HT1080 (cell line): Measurements from ENCODE around the gene PSAT1. TPM values are rescaled to one million over a fixed set of nuclear protein-coding genes. Genes with fewer than 3 reads are reported as not detected.
A peak's percentile ranks its signal among the peaks of the same experiment; 100 is the strongest.

Experiments used
- DNase-seq: peaks from one replicate; pipeline ENCODE4 v3.0.0-alpha.2; 2015; ENCODE audit warnings: low read depth
- total RNA-seq: library from RNA; depleted of rRNA; stranded (reverse); fragments of >200 nt; shearing (Covaris generic); gene quantifications from 2 replicates; pipeline ENCODE4 v1.2.3, GENCODE V29; 2014

Gene PSAT1
- total RNA-seq, 1 experiment from 2014 or later, result 174 TPM

DNA sequence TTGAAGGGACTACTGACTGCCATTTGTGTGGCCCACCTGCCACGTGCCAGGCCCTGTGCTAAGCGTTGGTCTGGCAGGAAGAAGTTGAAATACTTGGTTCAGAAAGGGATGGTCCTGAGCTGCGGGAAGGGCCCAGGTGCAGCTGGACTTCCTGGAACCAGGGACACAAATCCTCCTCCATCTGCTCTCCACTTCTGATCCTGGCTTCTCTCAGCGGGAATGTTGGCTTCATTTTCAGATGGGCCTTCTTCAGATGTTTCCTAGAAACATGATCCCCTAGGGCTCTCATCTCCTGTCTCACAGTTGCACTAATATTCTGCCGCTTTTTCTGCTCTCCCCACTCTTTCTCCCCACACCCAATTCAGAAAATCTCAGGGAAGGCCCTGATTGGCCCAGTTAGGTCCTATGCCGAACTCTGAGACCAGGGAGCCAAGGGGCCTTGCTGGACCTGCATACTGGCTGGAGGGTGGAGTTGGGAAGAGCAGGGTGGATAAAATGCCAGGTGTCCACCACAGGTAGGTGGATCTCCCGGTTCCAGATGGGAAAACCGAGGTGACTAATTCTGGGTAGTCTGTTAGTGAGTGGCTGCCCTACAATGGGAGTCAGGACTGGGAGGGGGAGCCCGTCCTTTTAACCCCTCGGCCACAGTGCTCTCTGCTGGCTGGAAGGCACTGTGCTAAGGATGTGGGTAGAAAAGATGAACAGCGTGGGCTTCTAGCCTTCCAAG is 19.4 kb downstream of the PSAT1 start:
- no peak for DNase-seq

DNA sequence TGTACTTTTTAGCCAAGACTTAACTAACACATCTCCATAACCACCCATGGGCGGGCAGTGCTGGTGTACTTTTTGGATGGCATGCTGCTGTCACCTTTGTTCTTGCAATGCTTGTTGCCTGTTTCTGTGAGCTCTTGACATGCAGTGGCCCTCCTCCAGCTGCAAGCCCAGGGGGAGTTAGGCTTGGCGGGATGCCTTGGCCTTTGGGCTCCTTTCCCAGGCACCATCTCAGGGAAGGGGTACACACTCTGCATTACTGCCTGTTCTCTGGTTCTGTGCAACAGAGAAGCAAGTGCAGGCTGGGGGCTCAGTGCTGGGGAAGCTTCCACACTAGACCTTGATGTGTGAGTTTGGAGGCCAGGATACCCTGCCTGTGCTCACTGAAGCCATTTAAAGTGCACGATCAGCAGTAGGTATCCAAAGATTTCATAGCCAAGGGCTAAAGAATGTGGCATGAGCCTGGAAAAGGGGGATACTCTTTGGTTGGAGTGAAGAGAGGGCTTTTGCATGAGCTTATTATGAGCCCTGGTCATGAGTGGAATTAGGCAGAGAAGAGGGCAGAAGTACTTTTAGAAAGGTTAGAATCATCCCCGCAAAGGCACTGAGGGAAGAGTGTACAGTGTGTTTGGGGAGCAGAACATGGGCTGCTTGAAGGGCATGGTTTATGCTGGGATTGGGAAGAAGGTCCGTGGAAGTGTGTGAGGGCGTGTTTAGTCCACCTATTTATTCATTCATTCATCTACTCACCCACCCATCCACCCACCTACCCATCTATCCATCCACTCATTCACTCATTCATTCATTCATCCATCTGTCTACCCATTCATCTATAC is 22.5 kb downstream of the PSAT1 start:
- no peak for DNase-seq

DNA sequence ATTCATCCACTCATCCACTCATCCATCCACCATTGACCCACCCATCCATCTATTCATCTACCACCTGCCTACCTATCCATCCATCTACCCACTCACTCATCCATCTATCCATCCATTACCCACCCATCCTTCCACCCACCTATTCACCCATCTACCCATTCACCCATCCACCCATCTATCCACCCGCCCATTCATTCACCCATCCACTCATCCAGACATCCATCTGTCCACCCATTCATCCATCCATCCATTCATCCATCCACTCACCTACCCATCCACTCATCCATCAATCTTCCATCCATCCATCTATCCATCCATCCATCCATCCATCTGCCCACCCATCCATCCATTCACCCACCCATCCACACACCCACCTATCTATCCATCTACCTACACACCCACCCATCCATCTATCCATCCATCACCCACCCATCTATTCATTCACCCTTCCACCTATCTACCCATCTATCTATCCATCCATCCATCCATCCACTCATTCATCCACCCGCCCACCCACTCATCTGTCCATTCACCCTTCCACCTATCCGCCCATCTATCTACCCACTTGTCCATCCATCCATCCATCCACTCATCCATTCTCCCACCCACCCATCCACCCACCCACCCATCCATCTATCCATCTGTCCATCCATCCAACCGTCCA is 23.2 kb downstream of the PSAT1 start:
- DNase-seq, result no peak

DNA sequence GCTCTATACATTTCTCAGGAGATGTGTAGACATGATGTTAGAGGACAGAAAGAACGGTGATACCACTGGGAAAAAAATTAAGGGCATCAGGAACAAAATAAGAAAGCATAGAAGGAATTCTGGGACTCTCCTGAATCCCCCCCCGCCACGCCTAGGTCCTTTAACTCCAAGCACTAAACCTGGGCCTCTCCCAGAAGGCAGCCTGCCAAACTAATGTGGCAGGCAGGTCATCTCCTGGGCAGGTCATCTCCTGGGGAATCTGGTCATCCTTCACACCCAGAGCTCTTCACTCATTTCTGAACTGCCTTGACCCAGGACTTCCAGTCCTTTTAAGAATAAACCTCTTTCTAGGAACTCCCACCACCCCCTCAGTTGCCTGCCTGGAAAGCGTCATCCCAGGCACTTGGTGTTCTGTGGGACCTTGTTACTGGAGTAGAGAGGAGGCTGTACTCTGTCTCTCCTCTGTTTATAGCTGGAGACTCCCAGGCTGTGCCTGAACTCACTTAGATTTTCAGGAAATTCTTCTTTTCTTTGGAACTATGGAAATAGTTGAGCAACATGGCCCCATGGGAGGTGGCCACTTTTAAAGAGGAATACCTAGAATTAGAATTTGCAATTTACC is 24.1 kb downstream of the PSAT1 start:
- DNase-seq, result no peak

DNA sequence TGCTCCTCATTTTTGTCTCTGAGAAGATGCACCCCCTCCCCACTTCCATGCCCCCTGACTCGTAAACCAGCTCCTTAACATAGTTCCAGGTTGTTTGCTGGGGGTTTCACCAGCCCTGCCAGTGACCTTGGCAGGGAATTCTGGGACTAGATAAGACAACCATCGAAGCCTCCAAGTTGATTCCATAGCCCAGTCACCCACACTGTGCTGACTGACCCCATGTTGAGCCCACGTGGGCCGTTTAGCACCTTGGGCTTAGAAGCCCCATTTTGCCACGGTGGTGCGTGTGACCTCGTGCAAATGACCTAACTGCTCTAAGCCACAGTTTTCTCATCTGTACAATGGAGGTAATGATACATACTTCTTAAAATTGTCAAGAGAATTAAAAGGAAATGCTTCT is 24.6 kb downstream of the PSAT1 start:
- DNase-seq, result no peak

DNA sequence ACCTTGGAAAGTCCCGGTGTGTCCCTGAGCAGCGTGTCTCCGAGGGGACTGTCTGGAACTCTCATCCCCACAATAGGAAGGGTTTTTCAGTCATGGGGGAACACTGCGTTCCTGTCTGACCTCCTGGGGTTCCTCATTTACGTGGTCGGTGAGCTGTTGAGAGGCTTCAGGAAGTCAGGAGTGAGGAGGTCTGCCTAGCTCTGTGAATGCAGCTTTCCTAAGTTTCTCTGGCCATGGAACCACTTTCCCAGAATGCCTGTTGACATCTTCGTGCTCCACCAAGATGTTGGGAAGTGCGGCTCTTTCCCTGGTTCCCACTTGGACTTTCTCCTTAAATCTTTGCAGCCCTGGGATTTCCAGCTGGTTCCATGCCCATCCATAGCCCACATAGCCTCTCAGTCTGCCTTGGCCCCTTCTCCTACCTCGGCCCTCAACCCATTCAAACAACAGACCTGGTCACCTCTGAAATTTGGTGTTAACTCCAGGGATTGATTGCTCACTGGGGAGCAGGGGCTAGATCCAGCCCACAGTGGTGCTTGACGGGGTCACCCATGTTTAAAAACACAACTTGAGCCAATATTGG is 27.2 kb downstream of the PSAT1 start:
- DNase-seq, result no peak

DNA sequence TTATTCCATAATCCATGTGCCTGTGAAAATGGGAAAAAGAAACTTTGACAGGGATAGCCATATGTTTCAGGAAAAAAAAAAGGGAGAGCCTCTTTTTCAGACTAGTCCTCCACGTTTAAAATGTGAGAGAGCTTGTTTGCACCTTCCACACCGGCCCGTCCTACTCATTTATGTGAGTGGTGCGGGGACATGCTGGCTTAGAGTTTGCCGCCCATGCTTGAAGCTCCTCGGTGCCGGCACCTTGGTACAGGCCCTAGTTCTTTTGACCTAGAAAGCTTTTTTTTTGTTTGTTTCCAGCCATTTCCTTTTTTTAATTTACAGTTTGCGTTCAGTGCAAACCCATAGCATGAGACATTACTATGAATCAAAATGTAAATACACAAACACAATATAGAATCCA is 27.8 kb downstream of the PSAT1 start:
- DNase-seq, result no peak

DNA sequence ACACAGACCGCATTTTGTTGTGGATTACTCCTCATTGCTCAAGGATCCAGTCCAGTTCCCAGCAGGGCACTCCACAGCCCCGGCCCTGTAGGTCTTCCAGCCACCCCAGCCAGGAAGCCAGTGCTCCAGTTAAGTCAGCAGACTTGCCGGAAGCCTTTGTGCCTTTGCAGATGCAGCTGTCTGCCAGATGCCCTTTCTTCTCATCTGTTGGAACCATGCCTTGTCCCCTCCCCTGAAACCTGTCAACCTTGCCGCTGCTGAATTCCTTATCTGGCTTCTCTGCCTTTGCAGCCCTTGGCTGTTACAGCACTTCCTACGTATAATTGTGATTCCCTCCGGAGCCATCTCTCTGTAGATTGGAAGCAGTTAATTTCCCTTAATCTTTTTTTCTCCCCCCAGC is 28.4 kb downstream of the PSAT1 start:
- no peak for DNase-seq

DNA sequence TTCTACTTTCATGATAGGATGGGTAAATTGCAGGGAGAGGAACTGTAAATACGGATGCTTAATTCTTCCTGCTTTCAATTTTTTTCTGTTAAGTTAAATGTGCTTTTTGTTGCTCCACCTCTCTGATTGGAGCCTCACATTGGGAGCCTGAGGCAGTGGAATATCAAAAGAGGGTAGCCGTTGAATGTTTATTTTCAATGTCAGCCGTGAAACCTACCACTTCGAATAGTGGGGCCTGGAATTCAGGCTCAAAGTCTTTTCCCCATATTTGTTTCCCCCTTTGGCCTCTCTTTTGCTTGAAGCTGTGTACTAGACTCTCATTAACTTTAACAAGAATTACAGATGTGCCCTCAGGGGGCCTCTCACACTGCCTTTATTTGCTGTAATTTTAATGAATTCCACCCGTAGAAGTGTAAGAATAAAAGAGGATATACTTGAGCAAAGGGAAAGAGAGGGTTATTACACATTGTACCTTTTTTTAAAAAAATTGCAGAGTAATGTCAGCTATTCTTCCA is 29.0 kb downstream of the PSAT1 start:
- DNase-seq, result no peak

DNA sequence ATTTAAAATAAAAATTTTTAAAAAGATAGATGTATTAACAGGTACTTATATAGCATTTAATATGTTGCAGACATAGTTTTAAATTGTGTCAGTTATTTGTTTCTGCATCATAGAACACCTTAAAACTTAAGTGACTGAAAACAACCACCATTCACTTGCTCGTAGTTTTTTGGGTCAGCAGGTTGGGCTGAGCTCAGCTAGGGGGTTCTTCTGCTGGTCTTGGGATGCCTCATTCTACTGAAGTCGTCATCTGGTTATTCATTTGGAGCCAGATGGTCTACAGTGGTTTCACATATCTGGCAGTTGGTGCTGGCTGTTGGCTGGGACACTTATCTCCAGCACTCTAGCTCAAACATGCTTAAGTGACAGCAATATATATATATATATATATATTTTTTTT is 29.6 kb downstream of the PSAT1 start:
- no peak for DNase-seq

DNA sequence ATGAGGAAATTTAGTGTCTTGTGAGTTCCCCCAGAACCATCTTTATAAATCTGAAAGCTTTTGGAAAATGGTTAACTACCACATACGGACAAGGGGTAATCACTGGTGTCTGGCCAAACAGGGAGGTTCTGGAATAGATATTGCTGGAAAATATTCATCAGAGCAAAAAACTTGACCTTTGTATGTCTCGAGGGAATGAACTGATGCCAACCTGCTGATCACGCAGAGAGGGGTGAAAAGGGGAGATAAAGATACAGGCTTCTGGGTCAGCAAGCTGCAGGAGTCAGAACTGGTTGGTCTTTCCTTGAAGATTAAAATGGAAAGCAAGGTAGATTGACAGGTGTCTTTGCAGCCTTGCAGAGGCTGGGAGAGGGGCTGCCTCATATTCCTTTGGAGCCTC is 35.5 kb downstream of the PSAT1 start:
- no peak for DNase-seq

DNA sequence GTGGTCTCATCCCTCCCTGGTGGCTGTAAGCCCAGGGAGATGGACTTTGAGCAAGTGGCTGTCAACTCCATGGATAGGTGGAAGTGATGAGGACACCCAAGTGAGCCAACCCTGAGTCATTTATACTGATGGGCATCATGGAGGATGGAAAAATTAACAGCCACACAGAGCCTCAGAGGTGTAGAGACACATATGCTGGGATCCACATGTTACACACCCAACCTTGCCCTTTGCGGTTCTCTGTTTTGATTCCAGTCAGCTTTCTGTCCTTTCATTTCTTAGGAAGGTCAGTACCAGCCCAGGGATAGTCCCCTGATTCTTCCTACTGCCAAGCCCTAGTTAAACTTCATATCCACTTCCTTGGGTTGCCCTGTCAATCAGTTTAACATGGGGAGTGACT is 51.9 kb downstream of the PSAT1 start:
- DNase-seq, result no peak

DNA sequence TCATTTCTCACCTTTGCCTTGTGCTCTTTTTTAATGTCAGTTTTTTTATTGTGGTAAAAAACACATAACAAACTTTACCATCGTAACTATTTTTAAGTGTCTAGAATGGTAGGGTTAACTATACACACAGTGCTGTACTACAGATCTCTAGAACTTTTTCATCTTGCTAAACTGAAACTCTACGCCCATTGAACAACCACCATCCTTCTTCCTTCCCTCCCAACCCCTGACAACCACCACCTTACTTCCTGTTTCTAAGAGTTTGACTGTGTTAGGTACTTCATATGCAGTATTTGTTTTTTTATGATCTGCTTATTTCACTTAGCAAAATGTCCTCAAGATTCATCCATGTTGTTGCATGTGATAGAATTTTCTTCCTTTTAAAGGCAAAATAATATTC is 54.9 kb downstream of the PSAT1 start:
- no peak for DNase-seq

DNA sequence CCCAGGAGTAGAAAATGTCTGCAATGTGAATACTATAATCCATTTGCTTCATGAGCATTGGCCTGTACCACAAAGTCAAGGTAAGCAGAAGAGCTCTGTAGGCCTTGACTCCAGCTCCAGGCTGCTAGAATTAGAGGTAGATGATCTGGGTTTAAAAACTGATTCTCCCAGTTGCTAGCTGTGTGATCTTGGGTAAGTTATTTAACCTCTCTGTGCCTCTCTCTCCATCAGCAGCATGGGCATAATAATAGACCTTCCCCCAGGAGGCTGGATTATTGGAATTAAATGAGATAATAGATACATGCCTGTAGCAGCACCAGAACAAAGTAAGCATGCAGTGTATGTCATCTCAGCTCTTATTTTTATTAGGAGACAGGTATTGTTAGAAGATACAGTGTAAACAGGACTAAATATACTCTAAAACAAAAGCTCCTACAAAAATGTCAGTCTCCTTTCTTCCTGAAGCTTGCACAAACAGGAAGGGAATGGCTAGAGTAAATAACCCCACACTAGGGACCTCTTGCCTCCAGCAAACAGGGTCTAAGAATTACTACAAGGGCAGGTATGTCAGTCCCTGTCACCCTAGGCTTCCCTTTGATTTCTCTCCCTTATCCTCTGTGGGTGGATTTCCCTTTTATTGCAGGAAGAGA is 57.5 kb downstream of the PSAT1 start:
- DNase-seq, result no peak

DNA sequence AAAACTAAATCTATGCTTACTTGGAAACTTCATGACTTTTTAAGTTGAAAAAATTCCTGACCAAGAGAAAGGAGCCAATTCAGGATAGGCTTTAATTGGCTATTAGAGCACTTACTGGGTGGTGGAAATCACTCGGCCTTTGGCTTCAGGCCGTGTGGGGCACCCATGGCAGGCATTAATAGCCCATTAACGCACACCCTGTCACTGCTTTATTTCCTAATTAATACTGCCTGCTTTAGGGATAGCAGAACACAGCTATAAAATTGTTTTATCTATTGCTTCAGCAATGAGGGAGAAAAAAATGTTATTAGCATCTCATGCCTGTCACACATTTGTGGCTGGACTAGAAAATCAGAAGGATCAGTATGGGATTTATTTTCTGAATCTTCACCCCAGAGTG is 58.1 kb downstream of the PSAT1 start:
- no peak for DNase-seq

DNA sequence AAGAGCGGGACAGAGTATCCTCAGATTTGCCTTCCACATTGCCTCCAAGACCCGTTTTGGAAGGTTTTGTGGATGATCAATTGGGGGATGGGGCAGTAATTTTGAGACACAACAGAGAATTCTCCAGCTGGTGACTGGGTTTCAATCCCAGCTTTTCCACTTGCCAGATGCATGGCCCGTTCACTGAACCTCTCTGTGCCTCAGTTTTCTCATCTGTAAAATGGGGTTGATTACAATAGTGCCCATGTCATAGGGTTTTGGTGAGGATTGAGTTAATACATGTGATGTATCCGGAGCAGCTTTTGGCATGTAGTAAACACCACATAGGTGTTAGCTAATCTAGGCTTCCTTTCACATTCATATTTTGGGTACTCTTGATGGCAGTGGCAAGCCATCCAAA is 59.7 kb downstream of the PSAT1 start:
- no peak for DNase-seq

DNA sequence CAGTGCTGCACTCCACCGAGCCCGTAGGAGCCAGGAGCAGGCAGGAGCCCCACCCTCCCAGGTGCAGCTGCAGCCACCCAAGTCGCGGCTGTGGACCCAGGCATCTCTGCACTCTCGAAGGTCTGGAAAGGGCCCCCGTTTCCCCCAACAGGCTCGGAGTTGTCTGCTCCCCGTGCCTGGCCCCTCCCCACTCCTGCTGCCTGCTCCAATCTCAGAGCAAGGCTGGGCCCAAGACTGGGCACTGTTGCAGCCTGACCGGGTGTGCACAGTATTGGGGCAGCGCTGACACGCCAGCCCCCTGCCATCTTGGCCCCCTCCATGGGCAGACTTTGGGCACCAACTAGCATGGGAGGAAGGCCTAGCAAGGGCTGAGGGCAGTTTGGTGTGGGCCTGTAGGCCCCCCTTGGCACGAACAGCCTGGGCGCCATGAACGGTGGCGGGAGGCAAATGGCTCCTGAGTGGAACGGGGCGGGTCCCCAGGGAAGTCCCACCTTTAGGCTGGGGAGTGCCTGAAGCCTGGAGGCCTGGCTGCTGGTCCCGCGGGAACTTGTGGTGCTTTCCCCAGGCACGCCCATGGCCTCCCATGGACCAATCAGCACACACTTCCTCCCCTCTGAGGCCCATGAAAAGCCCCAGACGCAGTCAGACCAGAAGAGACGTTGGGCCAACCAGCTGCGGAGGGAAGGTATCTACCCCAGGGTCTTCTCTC is 60.4 kb downstream of the PSAT1 start:
- DNase-seq, result no peak

DNA sequence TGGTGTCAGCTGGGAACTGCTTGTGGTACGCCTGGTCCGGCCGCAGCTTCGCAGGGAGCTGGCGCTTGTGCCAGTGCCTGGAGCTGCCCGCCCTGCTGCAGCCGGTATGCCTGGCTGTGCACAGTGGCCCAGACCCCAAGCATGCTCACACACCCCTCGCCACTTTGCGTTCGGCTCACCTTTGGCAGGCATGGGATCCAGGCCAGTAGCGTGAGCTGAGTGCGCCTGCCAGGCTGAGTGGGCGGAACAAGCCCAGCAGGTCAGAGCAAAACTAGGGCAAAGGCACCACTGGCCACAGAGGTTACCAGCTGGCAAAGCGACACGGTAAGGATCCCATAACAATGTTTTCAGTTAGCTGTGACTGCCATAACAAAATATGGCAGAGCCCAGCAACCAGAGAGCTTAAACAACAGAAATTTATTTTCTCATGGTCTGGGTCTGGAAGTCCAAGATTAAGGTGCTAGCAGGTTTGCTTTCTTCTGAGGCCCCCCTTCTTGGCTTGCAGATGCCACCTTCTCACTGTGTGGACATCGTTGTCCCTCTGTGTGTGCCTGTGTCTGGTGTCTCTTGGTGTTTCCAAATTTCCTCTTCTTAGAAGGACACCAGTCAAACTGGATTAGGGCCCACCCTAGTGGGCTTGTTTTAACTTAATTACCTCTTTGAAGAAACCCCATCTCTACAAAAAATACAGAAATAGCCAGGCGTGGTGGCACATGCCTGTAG is 61.6 kb downstream of the PSAT1 start:
- no peak for DNase-seq

DNA sequence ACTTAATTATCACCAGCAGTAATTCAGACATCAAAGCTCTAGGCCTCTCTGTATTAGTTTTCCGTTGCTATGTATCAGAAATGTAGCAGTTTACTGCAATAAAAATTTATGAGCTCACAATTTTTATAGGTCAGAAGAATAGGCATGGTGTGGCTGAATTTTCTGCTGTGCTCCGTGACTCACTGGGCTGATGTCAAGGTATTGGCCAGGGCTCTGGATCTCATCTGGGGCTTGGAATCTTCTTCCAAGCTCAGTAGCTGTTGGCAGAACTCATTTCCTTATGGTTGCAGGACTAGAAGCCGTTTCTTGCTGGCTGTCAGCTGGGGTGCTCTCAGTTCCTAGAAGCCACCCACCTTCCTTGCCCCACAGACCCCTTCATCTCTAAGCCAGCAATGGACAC is 66.3 kb downstream of the PSAT1 start:
- DNase-seq, result peak; percentile 17
